ENCODE results near the gene ATP10A.

GRCh38 chr15:25890529-25890928, 27.4 kb upstream of the ATP10A start:
- TF ChIP-seq POLR2A (IDR thresholded peaks at IDR 0.05) (no peak), EP300 (IDR thresholded peaks at IDR 0.05) (no peak)
- TF ChIP-seq, protein P1, sequence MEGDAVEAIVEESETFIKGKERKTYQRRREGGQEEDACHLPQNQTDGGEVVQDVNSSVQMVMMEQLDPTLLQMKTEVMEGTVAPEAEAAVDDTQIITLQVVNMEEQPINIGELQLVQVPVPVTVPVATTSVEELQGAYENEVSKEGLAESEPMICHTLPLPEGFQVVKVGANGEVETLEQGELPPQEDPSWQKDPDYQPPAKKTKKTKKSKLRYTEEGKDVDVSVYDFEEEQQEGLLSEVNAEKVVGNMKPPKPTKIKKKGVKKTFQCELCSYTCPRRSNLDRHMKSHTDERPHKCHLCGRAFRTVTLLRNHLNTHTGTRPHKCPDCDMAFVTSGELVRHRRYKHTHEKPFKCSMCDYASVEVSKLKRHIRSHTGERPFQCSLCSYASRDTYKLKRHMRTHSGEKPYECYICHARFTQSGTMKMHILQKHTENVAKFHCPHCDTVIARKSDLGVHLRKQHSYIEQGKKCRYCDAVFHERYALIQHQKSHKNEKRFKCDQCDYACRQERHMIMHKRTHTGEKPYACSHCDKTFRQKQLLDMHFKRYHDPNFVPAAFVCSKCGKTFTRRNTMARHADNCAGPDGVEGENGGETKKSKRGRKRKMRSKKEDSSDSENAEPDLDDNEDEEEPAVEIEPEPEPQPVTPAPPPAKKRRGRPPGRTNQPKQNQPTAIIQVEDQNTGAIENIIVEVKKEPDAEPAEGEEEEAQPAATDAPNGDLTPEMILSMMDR (IDR thresholded peaks at IDR 0.05), result no peak
